Natural killer cell (primary cell): ENCODE results near the gene WDR17. TPM values are rescaled to one million over a fixed set of nuclear protein-coding genes. Genes with fewer than 3 reads are reported as not detected.

ENCODE experiments used
- ATAC-seq, 3 donors: fragments of 150-1000 bp in 2 of 3; fragments of 200-7000 bp in 1 of 3; cut with Tn5 transposase; 1 replicate in 1 of 3; 2 replicates in 2 of 3; pipeline ENCODE4 v1.10.0; 2021; ENCODE audit warnings: mild to moderate bottlenecking in 2 of 3, moderate library complexity in 2 of 3
- DNase-seq, 2 donors: peaks; one replicate each; pipeline versions ENCODE4 v3.0.0 to v3.0.0-alpha.2; 2013 to 2021; ENCODE audit warnings: mixed read lengths in 1 of 2
- H3K27ac ChIP-seq: one replicate; pipeline ENCODE4 v1.5.1; 2013; ENCODE audit warnings: mild to moderate bottlenecking, low read length
- H3K27me3 ChIP-seq: one replicate; pipeline ENCODE4 v1.6.1; 2013; ENCODE audit warnings: low read length; ENCODE audit not compliant: control insufficient read depth, insufficient read depth
- H3K36me3 ChIP-seq: one replicate; pipeline ENCODE4 v1.6.1; 2013; ENCODE audit warnings: low read length; ENCODE audit not compliant: control insufficient read depth, insufficient read depth
- H3K4me1 ChIP-seq: one replicate; pipeline ENCODE4 v1.6.1; 2013; ENCODE audit warnings: low read length; ENCODE audit not compliant: control insufficient read depth, insufficient read depth
- H3K4me3 ChIP-seq: one replicate; pipeline ENCODE4 v1.5.1; 2013; ENCODE audit warnings: low read length
- H3K9me3 ChIP-seq: one replicate; pipeline ENCODE4 v1.6.1; 2013; ENCODE audit warnings: low read length; ENCODE audit not compliant: control insufficient read depth, insufficient read depth
- H3K27ac Mint-ChIP-seq, 2 donors: one replicate each; pipeline ENCODE4 v1.8.0; 2022; ENCODE audit warnings: mild to moderate bottlenecking in 2 of 2, mixed read lengths in 2 of 2, moderate library complexity in 1 of 2
- H3K27me3 Mint-ChIP-seq, 2 donors: one replicate each; pipeline ENCODE4 v1.8.0; 2022; ENCODE audit warnings: low read depth in 2 of 2, mixed read lengths in 2 of 2
- H3K36me3 Mint-ChIP-seq: one replicate; pipeline ENCODE4 v1.8.0; 2022; ENCODE audit warnings: mixed read lengths
- H3K4me1 Mint-ChIP-seq, 2 donors: one replicate each; pipeline ENCODE4 v1.8.0; 2022; ENCODE audit warnings: mixed read lengths in 2 of 2
- H3K4me3 Mint-ChIP-seq: one replicate; pipeline ENCODE4 v1.8.0; 2022; ENCODE audit warnings: mild to moderate bottlenecking, moderate library complexity, mixed read lengths
- H3K9me3 Mint-ChIP-seq, 2 donors: one replicate each; pipeline ENCODE4 v1.8.0; 2022; ENCODE audit warnings: mixed read lengths in 2 of 2
- CTCF ChIP-seq: fragments of 200-600 bp; IDR thresholded peaks from one replicate; pipeline ENCODE4 v1.8.0; 2022; ENCODE audit warnings: antibody characterized with exemption
- WGBS: methylation state at CpG from one replicate; pipeline ENCODE4 v1.1.7; 2013; ENCODE audit warnings: missing lambda C conversion rate; ENCODE audit not compliant: insufficient coverage; 5-methylcytosine and 5-hydroxymethylcytosine counted together
- intact Hi-C: fragments of 100-400 bp; cut with micrococcal nuclease; formaldehyde crosslinking; loops from one replicate; pipeline ENCODE4 v1.14.2; 2022
- total RNA-seq, 4 donors: library from RNA; stranded (reverse); fragments of 120-200 nt in 1 of 4; gene quantifications; one replicate each; pipeline versions ENCODE4 v1.2.3 to v1.2.4, GENCODE V29; 2013 to 2022

Gene WDR17
- total RNA-seq, 3 donors from 2014 or later (not counting 1 experiment from before 2014, with no cell fraction given) = 0.07 to 0.38 (median 0.12) TPM

DNA sequence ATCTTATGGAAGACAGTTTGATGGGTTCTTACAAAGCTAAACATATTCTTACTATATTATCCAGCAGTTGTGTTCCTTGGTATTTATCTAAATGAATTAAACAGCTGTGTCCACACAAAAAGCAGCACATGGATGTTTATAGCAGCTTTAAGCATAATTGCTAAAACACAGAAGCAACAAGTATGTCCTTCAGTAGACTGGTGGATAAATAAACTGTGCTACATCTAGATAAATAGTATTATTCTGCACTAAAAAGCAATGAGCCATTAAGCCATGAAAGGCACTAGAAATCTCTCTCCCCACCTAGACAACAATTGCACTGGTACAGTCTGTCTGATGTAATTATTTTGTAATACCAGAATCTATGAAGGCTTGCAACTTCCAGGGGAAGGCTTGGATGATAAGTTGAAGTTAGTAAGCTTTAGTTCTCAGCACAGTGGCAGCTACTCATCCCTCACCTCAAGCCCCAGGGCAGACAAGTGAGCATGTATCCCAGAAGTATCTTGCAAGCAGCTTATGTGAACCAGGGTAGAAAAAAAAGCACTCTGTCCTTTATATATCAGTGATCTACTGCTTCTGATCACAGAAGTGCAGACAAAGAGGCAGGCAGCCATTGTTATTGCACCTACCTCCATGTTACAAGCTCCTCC, 36.9 kb downstream of the WDR17 start:
- no peak for TF ChIP-seq CTCF
- no peaks in the 10 kb centered on the region for H3K9me3 ChIP-seq
- Mint-ChIP-seq H3K9me3 (peaks cover 7 to 15% of the 10 kb centered on the region in 2 donors), H3K36me3 (no peaks in the 10 kb centered on the region), H3K27ac (no peak overlapping the region), H3K4me3 (no peak overlapping the region), H3K27me3 (no peaks in the 10 kb centered on the region), H3K4me1 (no peaks in the 10 kb centered on the region)
- no peak for ATAC-seq
- H3K4me1 ChIP-seq = no peaks in the 10 kb centered on the region
- no peaks in the 10 kb centered on the region for H3K36me3 ChIP-seq
- no peak overlapping the region for H3K4me3 ChIP-seq
- H3K27ac ChIP-seq = no peak overlapping the region
- no peaks in the 10 kb centered on the region for H3K27me3 ChIP-seq
- no peak for DNase-seq
- intact Hi-C loops = no loop called here

GRCh38 chr4:176107695-176108094, 42.1 kb downstream of the WDR17 start:
- Mint-ChIP-seq H3K27me3 (no peaks in the 10 kb centered on the region), H3K9me3 (peaks cover 2 to 7% of the 10 kb centered on the region in 2 donors), H3K27ac (no peak overlapping the region), H3K36me3 (no peaks in the 10 kb centered on the region), H3K4me3 (no peak overlapping the region), H3K4me1 (no peaks in the 10 kb centered on the region)
- H3K4me3 ChIP-seq = no peak overlapping the region
- no peaks in the 10 kb centered on the region for H3K27me3 ChIP-seq
- no peaks in the 10 kb centered on the region for H3K4me1 ChIP-seq
- no peak for TF ChIP-seq CTCF
- intact Hi-C loops = no loop called here
- ATAC-seq (no peak), DNase-seq (no peak)
- no peak overlapping the region for H3K27ac ChIP-seq
- H3K36me3 ChIP-seq = no peaks in the 10 kb centered on the region
- H3K9me3 ChIP-seq = no peaks in the 10 kb centered on the region

- no peaks in the 10 kb centered on the region for H3K36me3 ChIP-seq
- Mint-ChIP-seq H3K4me1 (no peaks in the 10 kb centered on the region), H3K36me3 (no peaks in the 10 kb centered on the region), H3K27me3 (no peaks in the 10 kb centered on the region), H3K27ac (no peak overlapping the region), H3K4me3 (no peak overlapping the region), H3K9me3 (no peaks in the 10 kb centered on the region)
- no peaks in the 10 kb centered on the region for H3K9me3 ChIP-seq
- no peak for ATAC-seq
- H3K27me3 ChIP-seq = no peaks in the 10 kb centered on the region
- intact Hi-C loops = no loop called here
- DNase-seq = peak in 1 of 2 donors; percentile 4
- WGBS = 59% methylated on average over 3 of the region's 4 CpGs
- no peak overlapping the region for H3K27ac ChIP-seq
- H3K4me1 ChIP-seq = no peaks in the 10 kb centered on the region
- TF ChIP-seq CTCF = no peak
- no peak overlapping the region for H3K4me3 ChIP-seq
Measured at GRCh38 chr4:176123710-176124407, 58.2 kb downstream of the WDR17 start.

- Histone ChIP-seq H3K4me3 (no peak overlapping the region), H3K36me3 (no peaks in the 10 kb centered on the region), H3K27ac (no peak overlapping the region), H3K27me3 (no peaks in the 10 kb centered on the region), H3K4me1 (no peaks in the 10 kb centered on the region), H3K9me3 (no peaks in the 10 kb centered on the region)
- Mint-ChIP-seq H3K36me3 (no peaks in the 10 kb centered on the region), H3K27me3 (no peaks in the 10 kb centered on the region), H3K27ac (no peak overlapping the region), H3K4me3 (no peak overlapping the region), H3K9me3 (no peaks in the 10 kb centered on the region), H3K4me1 (no peaks in the 10 kb centered on the region)
- no peak for ATAC-seq
- no peak for DNase-seq
- 100% methylated on average over 1 of the region's 4 CpGs for WGBS
- no peak for TF ChIP-seq CTCF
- intact Hi-C loops = no loop called here
Measured at GRCh38 chr4:176125063-176125462, 59.4 kb downstream of the WDR17 start.
